ENCODE measurements around the gene MAP1B.

- TF ChIP-seq POLR2AphosphoS5 (IDR thresholded peaks at IDR 0.05), result no peak
- TF ChIP-seq CTCF (IDR thresholded peaks at IDR 0.05), result no peak
- TF ChIP-seq POLR2A (IDR thresholded peaks at IDR 0.05), result no peak
- no peak for TF ChIP-seq EP300 (IDR thresholded peaks at IDR 0.05)
Observed at GRCh38 chr5:72232838-72233237, 125.6 kb downstream of the MAP1B start.
